ENCODE data around the gene NUB1.

Gene NUB1

GRCh38 chr7:151390598-151391357 is 49.2 kb downstream of the NUB1 start:
- ATAC-seq, result no peak

DNA sequence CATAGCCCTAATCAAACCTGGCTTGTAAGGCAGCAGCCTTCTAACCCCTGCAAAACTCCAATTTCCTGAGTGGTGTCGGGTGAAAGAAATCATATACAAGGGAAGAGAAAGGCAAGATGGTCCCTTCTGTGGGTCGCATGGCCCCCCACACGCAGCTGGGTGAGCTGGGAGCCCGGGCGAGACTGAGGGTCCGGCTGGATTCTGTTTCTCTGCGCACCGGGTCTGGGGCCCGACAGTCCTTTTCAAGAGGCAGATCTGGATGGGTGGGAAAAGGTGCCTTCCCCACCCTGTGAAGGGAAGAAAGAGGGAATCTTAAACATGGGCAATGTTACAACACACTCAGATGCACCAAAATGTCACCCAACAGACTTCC is 49.7 kb downstream of the NUB1 start:
- ATAC-seq (no peak), DNase-seq (no peak)

More at GRCh38 chr7:151390598-151391357, 49.2 kb downstream of the NUB1 start:
- no peak for DNase-seq

GRCh38 chr7:151392002-151392401 is 50.4 kb downstream of the NUB1 start:
- ATAC-seq (no peak), DNase-seq (no peak)

DNA sequence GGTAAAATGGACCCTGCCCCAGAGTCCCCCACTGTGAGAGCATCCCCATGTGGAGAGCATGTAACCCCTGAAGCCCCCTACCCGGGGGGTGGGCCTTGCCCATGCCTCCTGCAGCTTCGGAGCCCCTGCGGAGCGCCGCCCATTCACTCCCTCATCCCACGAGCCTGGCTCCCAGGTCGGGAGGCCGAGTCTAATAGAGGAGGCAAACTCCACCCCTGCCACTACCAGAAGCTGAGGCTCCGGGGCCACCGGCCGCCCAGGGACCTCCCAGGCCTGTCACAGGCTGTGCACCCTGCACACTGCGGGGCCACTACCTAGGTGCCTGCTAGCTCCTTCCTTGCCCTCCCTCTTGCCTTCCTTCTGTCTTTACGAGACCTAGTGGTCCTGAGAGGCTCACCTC is 50.8 kb downstream of the NUB1 start:
- ATAC-seq, result no peak
- DNase-seq, result no peak

- DNase-seq (no peak), ATAC-seq (no peak)
Observed at GRCh38 chr7:151393031-151393977, 51.7 kb downstream of the NUB1 start.

DNA sequence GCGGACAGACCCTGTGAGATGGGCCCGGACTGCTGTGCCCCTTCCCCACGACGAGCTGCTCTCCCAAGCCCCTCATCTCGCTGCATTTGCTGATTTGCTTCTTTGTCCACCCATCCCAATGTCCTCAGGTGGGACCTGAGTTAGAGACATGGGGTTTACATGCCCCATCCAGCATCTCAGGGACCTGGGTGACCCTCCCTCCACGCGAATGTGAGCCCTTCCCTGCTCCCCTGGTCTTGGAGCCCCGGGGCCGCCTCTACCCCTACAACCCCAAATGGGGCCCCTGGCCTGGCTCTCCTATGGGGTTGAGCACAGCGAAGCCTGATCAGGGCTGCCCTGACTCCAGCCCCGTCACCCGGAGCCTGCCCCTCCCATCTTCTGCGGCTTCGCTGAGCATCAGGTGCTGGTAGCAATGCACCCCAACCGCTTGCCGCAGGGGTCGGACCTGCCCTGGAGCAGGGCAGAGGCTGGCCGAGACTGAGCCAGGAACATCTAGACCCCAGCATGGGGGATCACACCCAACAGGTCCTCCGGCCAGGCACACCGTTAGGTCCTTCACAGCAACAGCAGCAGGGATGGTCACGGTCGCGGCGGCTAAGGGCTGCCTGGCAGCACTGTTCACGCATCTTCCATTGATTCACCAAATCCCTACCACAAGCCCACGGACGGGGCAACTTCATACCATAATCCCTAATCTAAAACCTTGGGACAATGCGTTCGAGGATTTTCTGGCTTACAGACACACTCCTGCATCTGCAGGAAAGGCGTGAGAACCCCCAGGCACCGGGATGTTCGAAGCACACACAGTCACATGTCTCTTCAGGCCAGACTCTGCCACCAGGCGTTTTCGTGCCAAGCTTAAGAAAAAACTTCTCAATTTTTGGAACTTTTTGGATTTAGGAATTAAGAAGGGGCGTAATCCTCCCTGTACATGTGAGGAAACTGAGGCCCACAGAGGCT is 52.7 kb downstream of the NUB1 start:
- ATAC-seq (no peak), DNase-seq (no peak)

DNA sequence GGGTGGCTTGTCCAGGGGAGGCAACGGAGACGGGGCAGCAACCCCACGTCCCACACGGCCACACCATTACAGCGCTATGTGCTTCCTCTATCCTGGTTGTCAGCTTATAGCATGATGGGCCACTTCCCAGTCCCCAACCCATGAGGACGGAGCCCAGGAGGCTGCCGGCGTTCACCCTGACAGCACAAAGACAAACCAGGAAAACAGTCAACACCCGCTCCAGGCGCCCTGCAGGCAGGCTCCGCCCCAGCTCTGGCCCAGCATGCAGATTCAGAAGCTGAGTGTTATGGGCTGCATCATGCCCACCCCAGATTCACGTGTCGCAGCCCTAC is 53.4 kb downstream of the NUB1 start:
- DNase-seq (no peak), ATAC-seq (no peak)

DNA sequence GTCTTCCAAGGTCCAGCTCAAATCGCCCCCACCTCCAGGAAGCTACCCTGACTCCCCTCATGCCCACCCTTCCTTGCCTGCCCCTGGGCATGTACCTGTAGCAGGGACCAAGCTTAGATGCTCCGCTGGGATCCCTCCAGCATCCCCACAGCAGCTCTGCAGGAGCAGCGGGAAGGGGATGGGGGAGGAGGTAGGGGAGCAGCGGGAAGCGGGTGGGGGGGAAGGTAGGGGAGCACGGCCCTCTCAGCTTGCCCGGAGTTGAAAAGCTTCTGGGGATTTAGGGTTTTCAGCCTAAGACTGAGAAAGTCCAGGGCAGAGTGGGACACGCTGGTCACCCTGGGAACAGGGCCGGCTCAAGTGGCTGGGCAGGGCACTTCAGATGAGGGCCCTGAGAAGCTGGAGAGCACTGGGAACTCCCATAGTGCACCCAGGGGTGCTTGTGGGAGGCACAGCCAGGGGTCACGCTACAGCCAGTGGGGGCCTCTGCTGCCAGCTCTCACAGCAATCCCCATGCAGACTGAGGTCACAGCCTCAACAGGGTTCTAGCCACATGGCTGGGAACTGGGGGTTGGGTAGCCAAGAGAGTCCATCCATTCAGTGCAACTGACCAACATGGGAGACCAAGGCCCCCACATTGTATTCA is 54.8 kb downstream of the NUB1 start:
- DNase-seq, result no peak
- no peak for ATAC-seq

DNA sequence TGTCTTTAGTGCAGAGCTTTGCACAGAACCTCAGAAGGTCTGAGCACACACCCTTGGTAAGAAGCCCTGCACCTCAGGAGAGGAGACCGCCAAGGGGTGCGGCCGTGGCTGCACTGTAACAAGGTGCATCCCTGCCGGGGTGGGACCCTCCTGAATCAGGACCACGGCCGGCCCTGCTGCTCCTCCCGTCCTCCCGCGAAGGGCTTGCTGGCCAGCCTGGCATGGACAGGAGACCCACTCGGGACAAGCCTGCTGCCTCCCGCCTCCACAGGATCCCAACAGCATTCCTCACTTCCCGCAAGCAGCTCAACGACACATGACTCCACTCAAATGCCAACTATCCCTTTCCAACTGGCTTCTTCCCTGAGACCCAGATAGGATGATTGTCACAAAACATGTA is 55.4 kb downstream of the NUB1 start:
- no peak for ATAC-seq
- no peak for DNase-seq

GRCh38 chr7:151398446-151399304 is 57.1 kb downstream of the NUB1 start:
- DNase-seq (no peak), ATAC-seq (no peak)

- DNase-seq (no peak), ATAC-seq (no peak)
Observed at GRCh38 chr7:151399305-151399601, 57.6 kb downstream of the NUB1 start.

- ATAC-seq, result no peak
- no peak for DNase-seq
Observed at GRCh38 chr7:151399906-151400305, 58.3 kb downstream of the NUB1 start.

- DNase-seq (no peak), ATAC-seq (peak; percentile 13)
Observed at GRCh38 chr7:151400626-151401315, 59.2 kb downstream of the NUB1 start.

- DNase-seq, result no peak
Observed at GRCh38 chr7:151402029-151402835, 60.6 kb downstream of the NUB1 start.

DNA sequence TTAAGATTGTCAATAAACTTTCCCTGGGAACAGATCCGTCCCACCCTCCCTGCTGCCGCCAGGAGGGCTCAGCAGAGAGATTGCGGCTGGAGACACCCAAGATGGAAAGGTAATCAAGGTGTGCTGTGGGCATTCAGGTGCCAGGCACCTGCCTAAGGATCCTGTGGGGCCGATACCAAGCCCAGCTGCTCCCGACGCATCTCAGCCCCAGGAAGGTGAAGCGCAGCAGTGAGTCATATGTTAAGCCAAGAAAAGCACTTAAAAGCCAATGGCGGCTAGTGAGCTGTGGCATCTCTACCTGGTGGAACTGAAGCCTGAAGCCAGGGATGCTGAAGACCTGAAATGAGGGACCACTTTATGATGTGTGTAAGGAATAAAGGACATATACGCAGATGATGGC is 62.2 kb downstream of the NUB1 start:
- no peak for ATAC-seq
- no peak for DNase-seq

More at GRCh38 chr7:151402029-151402835, 60.6 kb downstream of the NUB1 start:
- no peak for ATAC-seq

GRCh38 chr7:151404216-151405011 is 62.8 kb downstream of the NUB1 start:
- DNase-seq (no peak), ATAC-seq (no peak)

DNA sequence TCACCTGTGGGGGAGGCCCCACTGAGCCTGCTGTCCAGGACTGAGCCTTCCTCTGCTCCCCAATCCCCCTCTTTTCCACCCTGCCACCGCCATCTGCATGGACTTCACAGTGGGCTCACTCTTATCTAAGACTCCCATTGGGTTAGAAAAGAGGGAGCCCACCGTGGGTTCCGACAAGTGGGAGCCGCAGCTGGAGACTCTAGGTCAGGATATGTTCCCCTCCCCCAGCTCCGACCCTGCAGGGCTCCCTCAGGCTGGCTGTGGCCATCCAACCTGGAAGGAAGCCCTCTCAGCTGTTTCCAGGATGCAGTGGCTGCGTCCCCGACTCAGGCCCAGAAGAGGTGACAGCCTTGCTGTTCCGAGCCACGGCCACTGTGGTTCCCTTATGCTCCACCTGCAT is 63.4 kb downstream of the NUB1 start:
- ATAC-seq (no peak), DNase-seq (no peak)

- ATAC-seq (no peak), DNase-seq (no peak)
Observed at GRCh38 chr7:151405588-151405987, 64.0 kb downstream of the NUB1 start.

Measured in stimulated activated naive CD8-positive, alpha-beta T cell treated with anti-CD3 and anti-CD28 coated beads, Interleukin-15, Interleukin-2, amounts not matched to agents 100 U/mL and 50 U/mL, for 24 hours (primary cell).